Naive thymus-derived CD8-positive, alpha-beta T cell (primary cell): ENCODE data around the gene SPIB. TPM values are rescaled to one million over a fixed set of nuclear protein-coding genes. Genes with fewer than 3 reads are reported as not detected.

Source experiments
- ATAC-seq, 2 donors: fragments of 150-1000 bp; cut with Tn5 transposase in 1 of 2; sonication (Bioruptor Pico), chemical (Tn5 transposase) in 1 of 2; 1 replicate in 1 of 2; 2 replicates in 1 of 2; pipeline ENCODE4 v1.10.0; 2021; ENCODE audit warnings: mild to moderate bottlenecking in 2 of 2, moderate library complexity in 2 of 2
- POLR2A ChIA-PET: fragments of 350-600 bp; sonication (Branson Sonifier 250); formaldehyde crosslinking; loops from one replicate; lab custom pipeline; 2021; ENCODE audit warnings: antibody characterized with exemption; lab: Charles Lee
- DNase-seq, 10 donors: peaks; one replicate each; pipeline versions ENCODE4 v3.0.0 to v3.0.0-alpha.2; 2020 to 2022
- H3K27ac Mint-ChIP-seq, 10 donors: one replicate each; pipeline ENCODE4 v1.8.0; 2020 to 2022; ENCODE audit warnings: mild to moderate bottlenecking in 10 of 10, mixed read lengths in 10 of 10, moderate library complexity in 4 of 10, inconsistent platforms in 1 of 10
- H3K27me3 Mint-ChIP-seq, 5 donors: one replicate each; pipeline ENCODE4 v1.8.0; 2021 to 2022; ENCODE audit warnings: mixed read lengths in 5 of 5
- H3K36me3 Mint-ChIP-seq, 3 donors: one replicate each; pipeline ENCODE4 v1.8.0; 2020 to 2022; ENCODE audit warnings: mixed read lengths in 3 of 3, mild to moderate bottlenecking in 2 of 3, inconsistent platforms in 1 of 3
- H3K4me1 Mint-ChIP-seq, 4 donors: one replicate each; pipeline ENCODE4 v1.8.0; 2021 to 2022; ENCODE audit warnings: mixed read lengths in 4 of 4
- H3K4me3 Mint-ChIP-seq, 10 donors: one replicate each; pipeline ENCODE4 v1.8.0; 2020 to 2022; ENCODE audit warnings: mild to moderate bottlenecking in 10 of 10, mixed read lengths in 10 of 10, moderate library complexity in 6 of 10, inconsistent platforms in 1 of 10
- H3K9me3 Mint-ChIP-seq, 9 donors: one replicate each; pipeline ENCODE4 v1.8.0; 2020 to 2022; ENCODE audit warnings: mixed read lengths in 9 of 9, mild to moderate bottlenecking in 3 of 9, inconsistent platforms in 1 of 9, moderate library complexity in 1 of 9
- polyA plus RNA-seq, 3 donors: library from polyadenylated mRNA; unstranded; fragments of 300-500 nt; fragmentation: Illumina TruSeq; gene quantifications; one replicate each; pipeline ENCODE4 v1.2.3, GENCODE V29; 2021
- total RNA-seq, 8 experiments: library from RNA in 2 of 8; stranded (reverse) in 2 of 8; gene quantifications; one replicate each; pipeline ENCODE4 v1.2.3 and lab custom pipeline; 2021 to 2026

Gene SPIB
- total RNA-seq (1 to 10 TPM; 4.5 to 5.6 TPM), polyA plus RNA-seq (under 1 TPM in 2 of 3 donors, not detected in 1; 0.10 to 0.32 TPM), total RNA-seq (lab: John Stamatoyannopoulos, UW) (0 to 0.43 (median 0.13) reads per million in 6 experiments)

DNA sequence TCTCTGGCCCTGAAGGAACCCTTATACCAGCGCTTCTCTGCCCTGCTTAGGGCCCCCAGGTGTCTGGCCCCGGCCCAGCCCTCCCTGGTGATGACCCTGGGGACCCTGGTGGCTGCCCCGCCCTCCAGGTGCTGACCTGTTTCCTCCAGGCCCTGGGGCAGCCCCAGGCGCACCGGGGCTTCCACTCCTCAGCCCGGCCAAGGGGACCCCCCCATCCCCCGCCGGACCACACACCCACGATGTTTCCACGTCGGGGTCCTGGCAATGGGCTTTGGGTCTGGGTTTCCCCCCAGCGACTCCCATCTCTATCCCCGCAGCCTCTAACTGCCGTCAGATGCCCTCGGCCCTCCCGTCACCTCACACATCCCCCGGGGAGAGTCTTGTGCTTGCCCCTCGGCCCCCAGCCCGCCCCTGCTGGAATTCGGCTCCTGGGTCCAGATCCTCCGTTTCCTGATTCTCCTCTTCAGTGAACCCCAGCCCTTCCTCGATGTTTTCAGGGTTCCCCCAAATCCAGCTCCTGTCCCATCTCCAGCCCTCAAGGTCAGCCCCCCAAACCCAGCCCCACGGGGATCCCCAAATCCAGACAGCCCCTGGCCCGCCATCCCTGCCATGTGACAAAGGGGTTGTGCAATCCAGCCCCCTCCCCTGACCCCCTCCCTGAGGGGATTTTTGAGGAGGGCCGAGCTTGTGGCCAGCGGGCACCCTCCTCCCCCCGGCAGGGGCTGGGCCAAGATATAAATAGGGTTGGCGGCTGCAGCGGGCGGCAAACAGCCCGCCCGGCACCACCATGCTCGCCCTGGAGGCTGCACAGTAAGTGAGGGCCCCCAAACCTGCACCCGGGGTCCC lies at the start of gene SPIB:
Gene SPIB, plus strand, starts transcription at position 763 of the 846 bp plus-strand sequence. Its CDS starts 25 bp downstream, at position 788.
- peaks cover 0 to 4% (median 0%) of the 10 kb centered on the region in 3 donors for H3K36me3 Mint-ChIP-seq
- H3K4me1 Mint-ChIP-seq: peaks cover 6 to 28% (median 17%) of the 10 kb centered on the region in 4 donors

DNA sequence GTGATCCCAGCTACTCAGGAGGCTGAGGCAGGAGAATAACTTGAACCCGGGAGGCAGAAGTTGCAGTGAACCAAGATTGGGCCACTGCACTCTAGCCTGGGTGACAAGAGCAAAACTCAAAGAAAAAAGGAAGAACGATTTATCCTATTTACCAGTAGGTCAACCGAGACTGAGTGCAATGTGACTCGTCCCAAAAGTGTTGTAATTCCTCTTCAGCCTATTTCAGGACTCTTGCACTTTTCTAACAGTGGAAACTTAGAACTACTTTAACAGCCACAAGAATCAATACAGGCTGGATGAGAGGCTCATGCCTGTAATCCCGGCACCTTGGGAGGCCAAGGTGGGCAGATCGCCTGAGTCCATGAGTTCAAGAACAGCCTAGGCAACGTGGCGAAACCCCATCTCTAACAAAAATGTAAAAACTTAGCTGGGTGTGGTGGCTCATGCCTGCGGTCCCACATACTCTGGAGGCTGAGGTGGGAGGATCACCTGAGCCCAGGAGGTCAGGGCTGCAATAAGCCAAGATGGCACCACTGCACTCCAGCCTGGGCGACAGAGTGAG lies 46.7 kb upstream of the SPIB start:
- Mint-ChIP-seq H3K9me3 (no peaks in the 10 kb centered on the region), H3K27me3 (peaks cover 0 to 3% (median 0%) of the 10 kb centered on the region in 5 donors), H3K36me3 (peaks cover 0 to 3% (median 2%) of the 10 kb centered on the region in 3 donors), H3K27ac (no peak overlapping the region), H3K4me3 (no peak overlapping the region), H3K4me1 (peaks cover 10 to 31% (median 28%) of the 10 kb centered on the region in 4 donors)
- no peak for ATAC-seq
- POLR2A ChIA-PET: interaction anchor here (1.8 kb wide), 1 partner anchor 14 kb away, joined by 5 read pairs; no protein-coding TSS in a partner anchor
- DNase-seq: no peak

More for the DNA sequence above, at the start of gene SPIB:
- Mint-ChIP-seq H3K9me3 (peaks cover 0 to 3% (median 0%) of the 10 kb centered on the region in 9 donors), H3K27me3 (peaks cover 17 to 44% (median 23%) of the 10 kb centered on the region in 5 donors), H3K4me3 (peak within 1 kb of the TSS in 3 of 10 donors; percentile 33 to 89 (median 56)), H3K27ac (peak within 1 kb of the TSS in 6 of 10 donors; percentile 13 to 75 (median 44))
- DNase-seq: no peak
- ATAC-seq: no peak
- POLR2A ChIA-PET: interaction anchor here (0.8 kb wide), 1 partner anchor 34 kb away, joined by 3 read pairs; the partner anchor contains the start of gene POLD1

DNA sequence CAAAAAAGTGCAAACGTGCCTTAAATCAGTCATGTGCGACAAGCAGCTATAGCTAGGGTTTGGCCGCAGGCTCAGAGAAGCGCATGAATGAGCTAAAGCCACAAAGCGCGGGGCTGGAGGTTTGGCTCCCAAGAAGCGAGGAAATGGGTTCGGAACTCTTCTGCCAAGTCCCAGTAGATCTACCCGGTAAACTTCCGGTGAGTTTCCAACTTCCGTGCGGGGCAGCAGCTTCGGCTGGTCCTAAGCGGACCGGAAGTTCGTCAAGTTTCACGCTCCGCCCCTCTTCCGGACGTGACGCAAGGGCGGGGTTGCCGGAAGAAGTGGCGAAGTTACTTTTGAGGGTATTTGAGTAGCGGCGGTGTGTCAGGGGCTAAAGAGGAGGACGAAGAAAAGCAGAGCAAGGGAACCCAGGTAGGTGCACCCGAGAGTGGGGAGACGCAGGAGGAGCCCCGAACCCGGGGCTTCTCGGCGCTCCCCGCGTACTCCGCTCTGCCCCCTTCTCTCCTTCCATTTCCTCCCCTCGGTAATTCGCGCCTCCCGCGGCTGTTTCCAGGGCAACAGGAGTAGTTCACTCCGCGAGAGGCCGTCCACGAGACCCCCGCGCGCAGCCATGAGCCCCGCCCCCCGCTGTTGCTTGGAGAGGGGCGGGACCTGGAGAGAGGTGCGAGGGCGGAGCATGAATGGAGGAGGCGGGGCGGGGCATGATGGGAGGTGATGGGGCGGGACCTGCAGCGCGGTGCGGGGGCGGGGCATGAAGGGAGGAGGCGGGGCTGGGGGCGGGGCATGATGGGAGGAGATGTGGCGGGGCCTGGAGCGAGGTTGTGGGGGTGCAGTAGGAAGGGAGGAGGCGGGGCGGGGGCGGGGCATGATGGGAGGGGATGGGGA lies 42.3 kb upstream of the SPIB start, which contains the start of gene NR1H2:
Gene NR1H2, plus strand, starts transcription at position 292 of the 885 bp plus-strand sequence. CDS start 1,149 bp downstream, outside the sequence.
- peaks cover 0 to 2% (median 0%) of the 10 kb centered on the region in 5 donors for H3K27me3 Mint-ChIP-seq
- ATAC-seq (peak; percentile 84 to 86), DNase-seq (peak; percentile 91 to 97 (median 95))
- H3K27ac Mint-ChIP-seq: peak within 1 kb of the TSS; percentile 98 to 100 (median 100)
- H3K4me1 Mint-ChIP-seq: peaks cover 19 to 45% (median 30%) of the 10 kb centered on the region in 4 donors
- no peaks in the 10 kb centered on the region for H3K9me3 Mint-ChIP-seq
- POLR2A ChIA-PET: interaction anchor here (0.5 to 2.7 kb wide), 15 partner anchors 8 to 429 kb away, joined by 3 to 39 read pairs (median 5); partner anchors contain the start of genes JOSD2, NAPSA and POLD1
- peaks cover 0 to 45% (median 5%) of the 10 kb centered on the region in 3 donors for H3K36me3 Mint-ChIP-seq
- peak within 1 kb of the TSS; percentile 92 to 100 (median 98) for H3K4me3 Mint-ChIP-seq

DNA sequence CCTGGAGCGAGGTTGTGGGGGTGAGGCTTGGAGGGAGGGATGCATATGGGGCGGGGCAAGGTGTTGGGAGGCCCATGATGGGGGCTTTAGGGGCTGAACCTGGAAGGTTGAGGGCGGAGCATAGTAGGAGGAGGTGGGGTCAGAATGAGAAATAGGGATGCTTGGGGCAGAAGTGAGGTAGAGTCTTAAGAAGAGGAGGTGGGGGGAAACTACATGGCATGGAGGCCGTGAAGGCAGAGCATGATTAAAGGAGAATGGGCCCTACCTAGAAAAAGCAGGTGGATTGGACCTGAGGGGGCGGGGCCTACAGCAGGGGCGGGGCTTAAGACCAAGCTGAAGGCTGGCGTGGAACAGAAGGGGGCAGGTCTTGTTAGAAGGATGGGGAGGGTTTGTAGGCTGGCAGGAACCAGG lies 41.7 kb upstream of the SPIB start:
- Mint-ChIP-seq H3K4me3 (peak overlapping the region; percentile 56 to 100 (median 92)), H3K36me3 (peaks cover 0 to 46% (median 5%) of the 10 kb centered on the region in 3 donors), H3K4me1 (peaks cover 19 to 47% (median 30%) of the 10 kb centered on the region in 4 donors), H3K27ac (peak overlapping the region in 9 of 10 donors; percentile 73 to 100 (median 100)), H3K27me3 (peaks cover 0 to 2% (median 0%) of the 10 kb centered on the region in 5 donors), H3K9me3 (no peaks in the 10 kb centered on the region)
- POLR2A ChIA-PET: interaction anchor here (0.9 to 2.3 kb wide), 4 partner anchors 7 to 427 kb away, joined by 3 to 15 read pairs (median 4); partner anchors contain the start of genes JOSD2 and POLD1
- ATAC-seq (peak; percentile 22 to 25), DNase-seq (peak in 8 of 10 donors; percentile 53 to 82 (median 62))

DNA sequence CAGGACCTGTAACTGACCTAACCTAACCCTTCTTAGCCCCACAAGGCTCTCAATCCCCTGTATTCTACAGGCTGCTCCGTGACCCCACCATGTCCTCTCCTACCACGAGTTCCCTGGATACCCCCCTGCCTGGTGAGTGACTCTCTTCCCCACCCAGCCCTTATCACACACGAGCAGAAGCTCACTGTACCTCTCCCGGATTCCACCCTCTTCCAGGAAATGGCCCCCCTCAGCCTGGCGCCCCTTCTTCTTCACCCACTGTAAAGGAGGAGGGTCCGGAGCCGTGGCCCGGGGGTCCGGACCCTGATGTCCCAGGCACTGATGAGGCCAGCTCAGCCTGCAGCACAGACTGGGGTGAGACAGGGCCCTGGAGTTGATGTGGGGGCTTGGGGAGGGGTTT lies 41.2 kb upstream of the SPIB start:
- H3K4me1 Mint-ChIP-seq: peaks cover 19 to 47% (median 30%) of the 10 kb centered on the region in 4 donors
- ATAC-seq (no peak), DNase-seq (no peak)
- H3K4me3 Mint-ChIP-seq: peak overlapping the region in 8 of 10 donors; percentile 6 to 100 (median 78)
- no peaks in the 10 kb centered on the region for H3K9me3 Mint-ChIP-seq
- H3K27ac Mint-ChIP-seq: peak overlapping the region in 9 of 10 donors; percentile 23 to 100 (median 99)
- H3K36me3 Mint-ChIP-seq: peaks cover 0 to 46% (median 5%) of the 10 kb centered on the region in 3 donors
- POLR2A ChIA-PET: interaction anchor here (0.9 to 1.3 kb wide), 3 partner anchors 16 to 426 kb away, joined by 3 to 4 read pairs (median 3); partner anchors contain the start of gene JOSD2
- H3K27me3 Mint-ChIP-seq: peaks cover 0 to 2% (median 0%) of the 10 kb centered on the region in 5 donors

DNA sequence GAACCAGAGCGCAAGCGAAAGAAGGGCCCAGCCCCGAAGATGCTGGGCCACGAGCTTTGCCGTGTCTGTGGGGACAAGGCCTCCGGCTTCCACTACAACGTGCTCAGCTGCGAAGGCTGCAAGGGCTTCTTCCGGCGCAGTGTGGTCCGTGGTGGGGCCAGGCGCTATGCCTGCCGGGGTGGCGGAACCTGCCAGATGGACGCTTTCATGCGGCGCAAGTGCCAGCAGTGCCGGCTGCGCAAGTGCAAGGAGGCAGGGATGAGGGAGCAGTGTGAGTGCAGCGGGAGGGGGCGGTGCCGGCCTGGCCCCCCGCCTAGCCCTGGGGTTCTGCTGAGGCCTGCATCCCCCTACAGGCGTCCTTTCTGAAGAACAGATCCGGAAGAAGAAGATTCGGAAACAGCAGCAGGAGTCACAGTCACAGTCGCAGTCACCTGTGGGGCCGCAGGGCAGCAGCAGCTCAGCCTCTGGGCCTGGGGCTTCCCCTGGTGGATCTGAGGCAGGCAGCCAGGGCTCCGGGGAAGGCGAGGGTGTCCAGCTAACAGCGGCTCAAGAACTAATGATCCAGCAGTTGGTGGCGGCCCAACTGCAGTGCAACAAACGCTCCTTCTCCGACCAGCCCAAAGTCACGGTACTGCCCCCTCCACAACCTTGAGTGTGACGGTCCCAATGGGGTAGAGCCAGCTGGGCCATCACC lies 40.4 kb upstream of the SPIB start:
- H3K27me3 Mint-ChIP-seq: peaks cover 0 to 2% (median 0%) of the 10 kb centered on the region in 5 donors
- ATAC-seq (no peak), DNase-seq (no peak)
- peak overlapping the region in 6 of 10 donors; percentile 48 to 93 (median 49) for H3K4me3 Mint-ChIP-seq
- H3K27ac Mint-ChIP-seq: peak overlapping the region in 9 of 10 donors; percentile 23 to 100 (median 80)
- no peaks in the 10 kb centered on the region for H3K9me3 Mint-ChIP-seq
- POLR2A ChIA-PET: interaction anchor here (1.2 to 1.4 kb wide), 3 partner anchors 9 to 133 kb away, joined by 4 read pairs; partner anchors contain the start of genes JOSD2 and NAPSA
- H3K4me1 Mint-ChIP-seq: peaks cover 21 to 50% (median 32%) of the 10 kb centered on the region in 4 donors
- H3K36me3 Mint-ChIP-seq: peaks cover 0 to 46% (median 5%) of the 10 kb centered on the region in 3 donors

DNA sequence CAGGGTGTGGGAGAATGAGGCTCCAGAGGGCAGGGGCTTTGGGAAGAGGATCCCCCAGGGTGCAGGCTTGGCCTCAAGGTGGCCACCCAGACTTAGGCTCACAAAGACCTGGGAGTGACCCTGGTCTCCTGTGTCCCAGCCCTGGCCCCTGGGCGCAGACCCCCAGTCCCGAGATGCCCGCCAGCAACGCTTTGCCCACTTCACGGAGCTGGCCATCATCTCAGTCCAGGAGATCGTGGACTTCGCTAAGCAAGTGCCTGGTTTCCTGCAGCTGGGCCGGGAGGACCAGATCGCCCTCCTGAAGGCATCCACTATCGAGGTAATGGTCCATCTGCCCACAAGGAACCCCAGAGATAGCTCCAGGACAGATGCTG lies 39.9 kb upstream of the SPIB start:
- Mint-ChIP-seq H3K27ac (peak overlapping the region in 1 of 10 donors; percentile 91), H3K4me3 (peak overlapping the region in 1 of 10 donors; percentile 67), H3K4me1 (peaks cover 27 to 56% (median 37%) of the 10 kb centered on the region in 4 donors), H3K36me3 (peaks cover 0 to 46% (median 5%) of the 10 kb centered on the region in 3 donors), H3K27me3 (peaks cover 0 to 3% (median 0%) of the 10 kb centered on the region in 5 donors), H3K9me3 (no peaks in the 10 kb centered on the region)
- POLR2A ChIA-PET: interaction anchor here (1.2 to 1.4 kb wide), 2 partner anchors 10 to 13 kb away, joined by 4 read pairs; partner anchors contain the start of gene NAPSA
- ATAC-seq (no peak), DNase-seq (no peak)

DNA sequence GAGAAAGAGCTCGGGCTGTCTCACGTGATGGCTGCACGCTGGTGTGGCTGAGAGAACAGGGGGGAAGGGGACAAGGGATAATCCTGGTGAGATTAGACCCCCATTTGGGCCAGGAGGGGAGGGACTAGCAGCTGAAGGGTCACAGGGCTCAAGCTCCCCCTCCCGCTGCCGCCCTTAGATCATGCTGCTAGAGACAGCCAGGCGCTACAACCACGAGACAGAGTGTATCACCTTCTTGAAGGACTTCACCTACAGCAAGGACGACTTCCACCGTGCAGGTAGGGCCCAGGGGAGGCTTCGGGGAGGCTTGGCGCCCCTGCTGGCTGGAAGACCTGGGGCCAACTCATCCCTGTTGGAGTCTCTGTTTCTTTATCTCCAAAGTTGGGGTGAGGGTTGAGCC lies 39.1 kb upstream of the SPIB start:
- Mint-ChIP-seq H3K4me1 (peaks cover 33 to 63% (median 41%) of the 10 kb centered on the region in 4 donors), H3K36me3 (peaks cover 0 to 46% (median 5%) of the 10 kb centered on the region in 3 donors), H3K4me3 (peak overlapping the region in 1 of 10 donors; percentile 67), H3K27ac (peak overlapping the region in 4 of 10 donors; percentile 33 to 68 (median 60)), H3K27me3 (peaks cover 0 to 7% (median 0%) of the 10 kb centered on the region in 5 donors), H3K9me3 (no peaks in the 10 kb centered on the region)
- no peak for DNase-seq
- ATAC-seq: no peak
- POLR2A ChIA-PET: interaction anchor here (1.2 kb wide), 1 partner anchor 11 kb away, joined by 4 read pairs; no protein-coding TSS in a partner anchor

DNA sequence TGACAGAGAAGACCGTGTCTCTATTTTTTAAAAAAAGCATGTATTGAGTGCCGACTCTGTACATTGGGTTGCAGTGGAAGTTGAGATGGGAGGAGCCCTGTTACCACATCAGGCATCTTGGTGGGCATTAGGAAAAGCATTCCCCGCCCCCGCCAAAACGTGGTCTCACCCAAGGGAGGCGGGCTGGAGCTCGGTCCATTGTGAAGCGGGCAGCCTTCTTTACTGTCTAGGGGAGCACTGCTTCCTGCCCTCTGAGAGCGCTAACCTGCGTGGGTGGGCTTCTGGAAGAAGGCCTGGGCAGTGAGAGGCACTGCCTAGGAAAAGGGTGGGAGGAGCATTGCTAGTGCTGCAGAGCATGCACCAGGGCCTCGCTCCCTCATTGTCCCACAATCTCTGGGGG lies 38.6 kb upstream of the SPIB start:
- Mint-ChIP-seq H3K9me3 (no peaks in the 10 kb centered on the region), H3K36me3 (peaks cover 0 to 46% (median 5%) of the 10 kb centered on the region in 3 donors), H3K4me3 (no peak overlapping the region), H3K27ac (peak overlapping the region in 2 of 10 donors; percentile 33 to 74), H3K27me3 (peaks cover 0 to 7% (median 0%) of the 10 kb centered on the region in 5 donors), H3K4me1 (peaks cover 38 to 69% (median 45%) of the 10 kb centered on the region in 4 donors)
- no peak for ATAC-seq
- DNase-seq: no peak
- POLR2A ChIA-PET: no interaction called here

DNA sequence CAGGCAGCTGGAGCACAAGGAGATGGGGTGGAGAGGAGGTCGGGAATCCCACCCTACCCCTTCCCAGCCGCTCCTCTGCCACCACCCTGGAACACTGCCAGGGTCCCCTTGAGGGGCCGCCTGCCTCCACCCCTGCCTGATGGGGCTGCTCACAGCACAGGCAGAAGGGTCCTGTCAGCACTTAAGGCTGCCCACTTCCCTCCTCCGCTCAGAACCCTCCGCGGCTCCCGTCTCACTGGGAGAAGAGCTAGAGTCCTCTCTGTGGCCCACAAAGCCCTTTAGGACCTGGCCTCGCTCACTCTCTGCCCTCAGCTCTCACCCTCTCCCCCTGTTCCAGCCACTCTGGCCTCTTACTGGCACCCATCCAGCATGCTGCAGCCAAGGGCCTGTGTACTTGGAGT lies 38.0 kb upstream of the SPIB start:
- Mint-ChIP-seq H3K27me3 (peaks cover 0 to 7% (median 0%) of the 10 kb centered on the region in 5 donors), H3K4me1 (peaks cover 39 to 71% (median 49%) of the 10 kb centered on the region in 4 donors), H3K27ac (peak overlapping the region in 1 of 10 donors; percentile 81), H3K36me3 (peaks cover 0 to 46% (median 5%) of the 10 kb centered on the region in 3 donors), H3K4me3 (peak overlapping the region in 1 of 10 donors; percentile 69), H3K9me3 (no peaks in the 10 kb centered on the region)
- DNase-seq (no peak), ATAC-seq (no peak)
- POLR2A ChIA-PET: no interaction called here
